Gastroesophageal sphincter (tissue), 3 donors: Measurements from ENCODE around the gene MYO7A.

Source experiments
- CTCF ChIP-seq, 4 experiments: fragments of 200-600 bp in 2 of 4; fragments of 450-650 bp in 2 of 4; sonication (generic) in 1 of 4; IDR thresholded peaks; one replicate each; pipeline ENCODE4 v1.5.1; 2017 to 2019; ENCODE audit warnings: antibody characterized with exemption in 4 of 4, mild to moderate bottlenecking in 2 of 4, moderate library complexity in 2 of 4
- EP300 ChIP-seq: sonication (generic); formaldehyde crosslinking; IDR thresholded peaks from one replicate; pipeline ENCODE4 v1.6.1; 2017; ENCODE audit warnings: antibody characterized with exemption, mild to moderate bottlenecking
- POLR2A ChIP-seq, 2 donors: fragments of 450-650 bp; IDR thresholded peaks; one replicate each; pipeline ENCODE4 v1.6.1; 2017; ENCODE audit warnings: antibody characterized with exemption in 2 of 2, mild to moderate bottlenecking in 2 of 2, moderate library complexity in 1 of 2
- POLR2AphosphoS5 ChIP-seq: sonication (generic); formaldehyde crosslinking; IDR thresholded peaks from one replicate; pipeline ENCODE4 v1.6.1; 2017; ENCODE audit warnings: antibody characterized with exemption

- TF ChIP-seq POLR2AphosphoS5 (no peak), CTCF (IDR thresholded peaks at IDR 0.05) (no peak), POLR2A (IDR thresholded peaks at IDR 0.05) (no peak), EP300 (no peak)
Observed at GRCh38 chr11:77171885-77172665, 44.0 kb downstream of the MYO7A start.
